Astrocyte (in vitro differentiated cells and primary cell): ENCODE data around the gene DIO3. TPM values are rescaled to one million over a fixed set of nuclear protein-coding genes. Genes with fewer than 3 reads are reported as not detected.

Experiments
- DNase-seq: peaks from one replicate; pipeline ENCODE4 v3.0.0-alpha.2; 2010; ENCODE audit warnings: low read depth
- FAIRE-seq: peaks from 2 replicates; lab custom pipeline; 2011; peaks lifted over from hg19 to GRCh38; lab: Jason Lieb, UNC
- H2AFZ ChIP-seq: 2 replicates; pipeline ENCODE4 v1.6.0; 2012; ENCODE audit warnings: low read depth, low read length, inconsistent platforms
- H3K27ac ChIP-seq: 2 replicates; pipeline ENCODE4 v1.5.1; 2011; ENCODE audit warnings: low read depth, low read length, inconsistent platforms
- H3K27me3 ChIP-seq: 2 replicates; pipeline ENCODE4 v1.6.0; 2011; ENCODE audit warnings: low read length, inconsistent platforms; ENCODE audit not compliant: insufficient read depth
- H3K36me3 ChIP-seq: 2 replicates; pipeline ENCODE4 v1.5.1; 2011; ENCODE audit warnings: low read length, inconsistent platforms; ENCODE audit not compliant: insufficient read depth
- H3K4me1 ChIP-seq: 2 replicates; pipeline ENCODE4 v1.5.1; 2011; ENCODE audit warnings: low read length, inconsistent platforms; ENCODE audit not compliant: insufficient read depth
- H3K4me2 ChIP-seq: 2 replicates; pipeline ENCODE4 v1.6.0; 2012; ENCODE audit warnings: low read length, inconsistent platforms
- H3K4me3 ChIP-seq: 2 replicates; pipeline ENCODE4 v1.5.1; 2011; ENCODE audit warnings: low read depth, mild to moderate bottlenecking, low read length, inconsistent platforms; ENCODE audit not compliant: insufficient read depth
- H3K79me2 ChIP-seq: 2 replicates; pipeline ENCODE4 v1.6.0; 2012; ENCODE audit warnings: mild to moderate bottlenecking, low read length, inconsistent platforms; ENCODE audit not compliant: insufficient read depth
- H3K9ac ChIP-seq: 2 replicates; pipeline ENCODE4 v1.6.0; 2012; ENCODE audit warnings: mild to moderate bottlenecking, low read length, inconsistent platforms
- H3K9me3 ChIP-seq: 2 replicates; pipeline ENCODE4 v1.5.1; 2012; ENCODE audit warnings: low read depth, mild to moderate bottlenecking, low read length, inconsistent platforms; ENCODE audit not compliant: insufficient read depth
- H4K20me1 ChIP-seq: 2 replicates; pipeline ENCODE4 v1.6.0; 2012; ENCODE audit warnings: low read length, inconsistent platforms; ENCODE audit not compliant: insufficient read depth
- H3K27ac Mint-ChIP-seq: one replicate; pipeline ENCODE4 v1.8.0; 2021; ENCODE audit warnings: mild to moderate bottlenecking, mixed read lengths; ENCODE audit not compliant: unreplicated experiment
- H3K27me3 Mint-ChIP-seq: one replicate; pipeline ENCODE4 v1.8.0; 2021; ENCODE audit warnings: low read depth, mixed read lengths; ENCODE audit not compliant: unreplicated experiment
- H3K36me3 Mint-ChIP-seq: one replicate; pipeline ENCODE4 v1.8.0; 2021; ENCODE audit warnings: low read depth, mixed read lengths; ENCODE audit not compliant: unreplicated experiment
- H3K4me1 Mint-ChIP-seq: one replicate; pipeline ENCODE4 v1.8.0; 2021; ENCODE audit warnings: low read depth, mixed read lengths; ENCODE audit not compliant: unreplicated experiment
- H3K4me3 Mint-ChIP-seq: one replicate; pipeline ENCODE4 v1.8.0; 2021; ENCODE audit warnings: mild to moderate bottlenecking, moderate library complexity, mixed read lengths; ENCODE audit not compliant: unreplicated experiment
- H3K9me3 Mint-ChIP-seq: one replicate; pipeline ENCODE4 v1.8.0; 2021; ENCODE audit warnings: mild to moderate bottlenecking, mixed read lengths; ENCODE audit not compliant: unreplicated experiment
- EZH2 ChIP-seq: IDR thresholded peaks from 2 replicates; pipeline ENCODE4 v1.6.1; 2012; ENCODE audit warnings: mild to moderate bottlenecking, low read length, inconsistent platforms; ENCODE audit not compliant: insufficient read depth
- total RNA-seq: library from RNA; stranded (reverse); gene quantifications from 2 replicates; pipeline ENCODE4 v1.2.1, GENCODE V29; 2021
- TF ChIP-seq, protein P1 (sequence below): IDR thresholded peaks from 2 replicates; pipeline ENCODE4 v1.5.1; 2011; ENCODE audit warnings: low read depth, mild to moderate bottlenecking, inconsistent platforms, low read length, moderate library complexity; ENCODE audit not compliant: insufficient read depth

Gene DIO3
- total RNA-seq, 1 donor from 2014 or later, result 0.79 TPM

DNA sequence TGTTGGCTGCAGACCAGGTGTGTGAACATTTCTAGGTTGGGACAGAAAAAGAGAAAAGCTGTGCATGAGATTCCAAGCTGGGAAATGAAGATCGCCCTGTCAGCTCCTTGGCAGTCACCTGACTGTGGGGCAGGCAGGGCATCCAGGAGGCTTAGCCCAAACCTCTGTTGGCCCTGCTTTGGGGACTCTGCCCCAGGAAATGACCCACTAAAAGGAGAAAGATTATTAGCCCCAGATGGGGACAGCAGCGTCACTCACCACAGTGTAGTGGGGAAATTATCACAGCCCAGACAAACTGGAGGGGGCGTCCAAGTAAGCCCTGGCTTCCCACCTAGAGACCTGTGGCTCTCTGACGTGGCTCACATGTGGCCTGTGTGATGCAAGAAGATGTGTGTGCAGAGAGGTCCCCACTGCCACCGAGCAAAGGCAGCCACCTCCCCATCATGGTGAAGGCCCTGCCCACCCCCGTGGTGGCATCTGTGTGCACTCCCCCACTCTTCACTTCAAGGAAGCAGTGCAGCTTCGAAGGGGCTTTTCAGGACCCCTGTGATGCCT lies 39.1 kb downstream of the DIO3 start:
- Histone ChIP-seq H3K36me3 (no peaks in the 10 kb centered on the region), H3K4me1 (no peaks in the 10 kb centered on the region), H3K27me3 (peaks cover 2% of the 10 kb centered on the region), H3K4me3 (no peak overlapping the region), H2AFZ (no peak overlapping the region), H4K20me1 (no peaks in the 10 kb centered on the region), H3K9me3 (no peaks in the 10 kb centered on the region), H3K79me2 (no peaks in the 10 kb centered on the region), H3K4me2 (no peak overlapping the region), H3K27ac (no peak overlapping the region), H3K9ac (no peak overlapping the region)
- Mint-ChIP-seq H3K36me3 (peaks cover 2% of the 10 kb centered on the region), H3K27ac (no peak overlapping the region), H3K4me1 (no peaks in the 10 kb centered on the region), H3K4me3 (no peak overlapping the region), H3K9me3 (peaks cover 19% of the 10 kb centered on the region), H3K27me3 (peaks cover 27% of the 10 kb centered on the region)
- FAIRE-seq (no peak), DNase-seq (no peak)
- no peak for TF ChIP-seq EZH2
- TF ChIP-seq, protein P1, sequence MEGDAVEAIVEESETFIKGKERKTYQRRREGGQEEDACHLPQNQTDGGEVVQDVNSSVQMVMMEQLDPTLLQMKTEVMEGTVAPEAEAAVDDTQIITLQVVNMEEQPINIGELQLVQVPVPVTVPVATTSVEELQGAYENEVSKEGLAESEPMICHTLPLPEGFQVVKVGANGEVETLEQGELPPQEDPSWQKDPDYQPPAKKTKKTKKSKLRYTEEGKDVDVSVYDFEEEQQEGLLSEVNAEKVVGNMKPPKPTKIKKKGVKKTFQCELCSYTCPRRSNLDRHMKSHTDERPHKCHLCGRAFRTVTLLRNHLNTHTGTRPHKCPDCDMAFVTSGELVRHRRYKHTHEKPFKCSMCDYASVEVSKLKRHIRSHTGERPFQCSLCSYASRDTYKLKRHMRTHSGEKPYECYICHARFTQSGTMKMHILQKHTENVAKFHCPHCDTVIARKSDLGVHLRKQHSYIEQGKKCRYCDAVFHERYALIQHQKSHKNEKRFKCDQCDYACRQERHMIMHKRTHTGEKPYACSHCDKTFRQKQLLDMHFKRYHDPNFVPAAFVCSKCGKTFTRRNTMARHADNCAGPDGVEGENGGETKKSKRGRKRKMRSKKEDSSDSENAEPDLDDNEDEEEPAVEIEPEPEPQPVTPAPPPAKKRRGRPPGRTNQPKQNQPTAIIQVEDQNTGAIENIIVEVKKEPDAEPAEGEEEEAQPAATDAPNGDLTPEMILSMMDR, result no peak

DNA sequence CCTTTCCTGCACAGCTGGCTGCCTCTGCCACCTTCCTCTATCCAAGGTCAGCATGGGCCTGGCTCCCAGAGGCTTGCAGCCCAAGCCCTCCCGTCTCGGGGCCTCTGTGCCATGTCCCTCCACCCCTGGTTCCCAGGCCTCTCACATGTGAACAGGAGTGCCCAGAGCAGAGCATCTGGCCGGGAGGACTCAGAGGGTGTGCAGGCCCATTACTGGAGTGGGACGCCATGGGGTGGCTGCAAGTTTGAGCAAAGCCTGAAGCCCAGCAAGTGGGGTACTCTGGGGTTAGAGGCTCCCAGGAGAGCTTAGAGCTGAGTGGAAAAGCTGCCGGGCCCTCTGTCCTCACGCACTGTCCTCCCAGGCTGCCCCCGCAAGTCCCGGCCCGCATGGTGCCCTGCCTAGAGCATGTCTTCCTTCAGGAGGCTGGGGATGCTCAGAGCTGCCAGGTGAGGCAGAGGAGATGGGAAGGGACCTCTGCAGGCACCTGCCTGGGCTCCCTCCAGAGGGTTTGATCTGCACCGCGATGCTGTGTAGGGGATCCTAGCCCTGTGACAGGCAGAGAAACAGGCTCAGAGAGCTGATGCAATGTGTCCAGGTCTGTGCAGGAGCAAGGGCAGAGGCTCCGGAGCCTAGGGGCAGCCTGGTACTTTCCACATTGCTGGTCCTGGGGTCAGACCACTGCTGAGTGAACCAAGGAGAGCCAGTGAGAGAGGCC lies 39.8 kb downstream of the DIO3 start:
- H3K4me1 Mint-ChIP-seq, result no peaks in the 10 kb centered on the region
- TF ChIP-seq, protein P1, result no peak
- no peak for TF ChIP-seq EZH2
- DNase-seq (no peak), FAIRE-seq (no peak)
- no peaks in the 10 kb centered on the region for H3K9me3 ChIP-seq
- peaks cover 33% of the 10 kb centered on the region for H3K27me3 Mint-ChIP-seq
- H3K4me1 ChIP-seq, result no peaks in the 10 kb centered on the region
- H3K79me2 ChIP-seq, result no peaks in the 10 kb centered on the region
- H3K27ac Mint-ChIP-seq, result no peak overlapping the region
- H3K4me2 ChIP-seq, result no peak overlapping the region
- H4K20me1 ChIP-seq, result no peaks in the 10 kb centered on the region
- H2AFZ ChIP-seq, result no peak overlapping the region
- H3K4me3 Mint-ChIP-seq, result no peak overlapping the region
- H3K9ac ChIP-seq, result no peak overlapping the region
- H3K27ac ChIP-seq, result no peak overlapping the region
- H3K36me3 Mint-ChIP-seq, result peaks cover 2% of the 10 kb centered on the region
- H3K9me3 Mint-ChIP-seq, result peaks cover 17% of the 10 kb centered on the region
- no peaks in the 10 kb centered on the region for H3K36me3 ChIP-seq
- no peak overlapping the region for H3K4me3 ChIP-seq
- H3K27me3 ChIP-seq, result peaks cover 3% of the 10 kb centered on the region
